ENCODE data around the gene SLC12A8. TPM values are rescaled to one million over a fixed set of nuclear protein-coding genes. Genes with fewer than 3 reads are reported as not detected.
A peak's percentile ranks its signal among the peaks of the same experiment; 100 is the strongest.

Gene SLC12A8
- polyA plus RNA-seq, 1 of the 3 experiments (the other 2 are of a cell fraction), result 7.5 TPM

DNA sequence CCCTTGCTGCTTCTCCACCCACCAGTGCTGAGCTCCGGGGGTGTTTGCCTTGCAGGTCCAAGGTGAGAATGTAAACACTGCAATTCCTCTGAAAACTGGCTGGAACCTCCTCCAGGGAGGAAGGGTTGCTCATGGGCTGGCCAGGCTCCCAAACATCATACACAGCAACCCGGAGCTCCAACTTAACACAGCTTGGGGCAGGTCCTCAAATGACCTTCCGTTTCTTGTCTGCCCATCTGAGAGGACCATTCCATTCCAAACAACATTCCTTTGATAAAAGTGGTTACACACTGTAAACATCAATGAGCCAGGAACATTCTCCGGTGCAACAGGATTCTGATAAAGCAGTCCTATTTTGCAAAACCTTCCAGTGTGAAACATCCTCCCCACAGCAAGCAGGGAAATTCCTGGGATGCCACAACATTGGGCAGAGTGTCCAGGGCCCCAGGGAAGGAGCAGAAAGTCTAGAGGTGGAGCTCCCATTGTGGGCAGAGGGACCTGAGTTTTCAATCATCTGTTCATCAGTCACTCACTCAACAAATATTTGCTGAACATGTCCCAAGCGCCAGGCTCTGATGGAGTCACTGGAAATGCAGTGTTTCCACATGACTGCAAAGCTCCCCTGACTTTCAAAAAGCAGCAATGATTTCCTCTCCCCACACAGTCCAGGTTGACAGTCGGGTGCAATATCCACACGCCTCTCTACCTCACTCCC, 149.5 kb downstream of the SLC12A8 start:
- Histone ChIP-seq H3K4me3 (ENCODE audit: low read depth in 2 of 2, low read length in 1 of 2) (0 out of 4 replicates have a peak overlapping the region, but pooled peaks of 1 of the 2 experiments have one; percentile 10), H3K9me2 (no peaks in the 10 kb centered on the region), H3K4me2 (peak overlapping the region; percentile 51), H3K9me3 (no peaks in the 10 kb centered on the region), H4K20me1 (ENCODE audit: insufficient read depth) (no peaks in the 10 kb centered on the region), H3K27me3 (ENCODE audit: insufficient read depth) (no peaks in the 10 kb centered on the region), H3K79me2 (ENCODE audit: insufficient read depth) (no peaks in the 10 kb centered on the region), H3K9ac (peak overlapping the region; percentile 15; the same call in 1 of the 2 replicates), H3F3A (replicated peaks; ENCODE audit: insufficient read depth) (peaks cover 17% of the 10 kb centered on the region), H3K36me3 (replicated peaks in 1 of 2; ENCODE audit: control insufficient read depth in 1 of 2, insufficient read depth in 2 of 2, low read length in 1 of 2) (no peaks in the 10 kb centered on the region), H3K27ac (ENCODE audit: low read depth in 2 of 2, low read length in 1 of 2) (peak overlapping the region; percentile 74 to 76; a peak in 3 of 4 replicates), H3K4me1 (ENCODE audit: control insufficient read depth in 1 of 2, insufficient read depth in 2 of 2, low read depth in 1 of 2, low read length in 1 of 2) (peaks cover 7 to 19% of the 10 kb centered on the region in 2 experiments; a peak in 3 of 4 replicates), H2AFZ (ENCODE audit: low read depth) (peak overlapping the region; percentile 74)
- no peak for DNase-seq
- 36% methylated on average over 6 of the region's 7 CpGs for WGBS (ENCODE audit: low lambda C conversion rate)
- ChIA-PET POLR2A (no interaction called here), CTCF (interaction anchor here (1.0 kb wide), 1 partner anchor 13 kb away, joined by 4 read pairs; no protein-coding TSS in a partner anchor)
- TF ChIP-seq CTCF (IDR thresholded peaks at IDR 0.05) (no peak), ELF1 (IDR thresholded peaks at IDR 0.05) (no peak), RXRA (IDR thresholded peaks at IDR 0.05; ENCODE audit: borderline replicate concordance, low read depth) (peak; percentile 96), TCF12 (IDR thresholded peaks at IDR 0.05) (peak; percentile 78), MEF2A (IDR thresholded peaks at IDR 0.05; ENCODE audit: borderline replicate concordance, low read depth) (no peak), MXI1 (IDR thresholded peaks at IDR 0.05; ENCODE audit: low read depth, low read length) (no peak), IRF3 (IDR thresholded peaks at IDR 0.05; ENCODE audit: low read depth, low read length) (no peak), FOXJ3 (CRISPR knock-in tag; IDR thresholded peaks at IDR 0.05) (no peak), SMC3 (IDR thresholded peaks at IDR 0.05; ENCODE audit: low read depth, low read length) (no peak), TAF1 (IDR thresholded peaks at IDR 0.05; ENCODE audit: borderline replicate concordance, low read depth, low read length) (no peak), RAD21 (IDR thresholded peaks at IDR 0.05; ENCODE audit: low read length) (no peak), GATA2 (CRISPR knock-in tag; IDR thresholded peaks at IDR 0.05) (no peak), JUND (IDR thresholded peaks at IDR 0.05) (peak; percentile 44; the same call in 1 of the 2 replicates), FOSL2 (IDR thresholded peaks at IDR 0.05; ENCODE audit: borderline replicate concordance, low read depth) (peak; percentile 21; the same call in 1 of the 2 replicates), NFIC (IDR thresholded peaks at IDR 0.05; ENCODE audit: borderline replicate concordance) (peak; percentile 66; the same call in 1 of the 2 replicates), POLR2AphosphoS5 (IDR thresholded peaks at IDR 0.05; ENCODE audit: low read depth, low read length) (no peak), USF1 (IDR thresholded peaks at IDR 0.05; ENCODE audit: borderline replicate concordance, low read depth) (no peak), FOXM1 (IDR thresholded peaks at IDR 0.05; ENCODE audit: low read depth) (no peak), EZH2phosphoT487 (IDR thresholded peaks at IDR 0.05; ENCODE audit: borderline replicate concordance, low read depth) (no peak), YY1 (IDR thresholded peaks at IDR 0.05; ENCODE audit: low read depth) (no peak), EP300 (IDR thresholded peaks at IDR 0.05; ENCODE audit: borderline replicate concordance in 1 of 2, low read depth in 1 of 2, low read length in 1 of 2) (peak in 1 of 2 experiments; percentile 59; a peak in 1 of 4 replicates), GABPA (IDR thresholded peaks at IDR 0.05; ENCODE audit: low read depth) (no peak), CHD2 (IDR thresholded peaks at IDR 0.05; ENCODE audit: low read length, partially characterized antibody) (no peak)
- TF ChIP-seq, protein P1, sequence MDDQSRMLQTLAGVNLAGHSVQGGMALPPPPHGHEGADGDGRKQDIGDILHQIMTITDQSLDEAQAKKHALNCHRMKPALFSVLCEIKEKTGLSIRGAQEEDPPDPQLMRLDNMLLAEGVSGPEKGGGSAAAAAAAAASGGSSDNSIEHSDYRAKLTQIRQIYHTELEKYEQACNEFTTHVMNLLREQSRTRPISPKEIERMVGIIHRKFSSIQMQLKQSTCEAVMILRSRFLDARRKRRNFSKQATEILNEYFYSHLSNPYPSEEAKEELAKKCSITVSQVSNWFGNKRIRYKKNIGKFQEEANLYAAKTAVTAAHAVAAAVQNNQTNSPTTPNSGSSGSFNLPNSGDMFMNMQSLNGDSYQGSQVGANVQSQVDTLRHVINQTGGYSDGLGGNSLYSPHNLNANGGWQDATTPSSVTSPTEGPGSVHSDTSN (IDR thresholded peaks at IDR 0.05), result peak; percentile 75
- TF ChIP-seq, protein P2, sequence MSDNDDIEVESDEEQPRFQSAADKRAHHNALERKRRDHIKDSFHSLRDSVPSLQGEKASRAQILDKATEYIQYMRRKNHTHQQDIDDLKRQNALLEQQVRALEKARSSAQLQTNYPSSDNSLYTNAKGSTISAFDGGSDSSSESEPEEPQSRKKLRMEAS (IDR thresholded peaks at IDR 0.05; ENCODE audit: low read depth), result no peak
- TF ChIP-seq, protein P3, sequence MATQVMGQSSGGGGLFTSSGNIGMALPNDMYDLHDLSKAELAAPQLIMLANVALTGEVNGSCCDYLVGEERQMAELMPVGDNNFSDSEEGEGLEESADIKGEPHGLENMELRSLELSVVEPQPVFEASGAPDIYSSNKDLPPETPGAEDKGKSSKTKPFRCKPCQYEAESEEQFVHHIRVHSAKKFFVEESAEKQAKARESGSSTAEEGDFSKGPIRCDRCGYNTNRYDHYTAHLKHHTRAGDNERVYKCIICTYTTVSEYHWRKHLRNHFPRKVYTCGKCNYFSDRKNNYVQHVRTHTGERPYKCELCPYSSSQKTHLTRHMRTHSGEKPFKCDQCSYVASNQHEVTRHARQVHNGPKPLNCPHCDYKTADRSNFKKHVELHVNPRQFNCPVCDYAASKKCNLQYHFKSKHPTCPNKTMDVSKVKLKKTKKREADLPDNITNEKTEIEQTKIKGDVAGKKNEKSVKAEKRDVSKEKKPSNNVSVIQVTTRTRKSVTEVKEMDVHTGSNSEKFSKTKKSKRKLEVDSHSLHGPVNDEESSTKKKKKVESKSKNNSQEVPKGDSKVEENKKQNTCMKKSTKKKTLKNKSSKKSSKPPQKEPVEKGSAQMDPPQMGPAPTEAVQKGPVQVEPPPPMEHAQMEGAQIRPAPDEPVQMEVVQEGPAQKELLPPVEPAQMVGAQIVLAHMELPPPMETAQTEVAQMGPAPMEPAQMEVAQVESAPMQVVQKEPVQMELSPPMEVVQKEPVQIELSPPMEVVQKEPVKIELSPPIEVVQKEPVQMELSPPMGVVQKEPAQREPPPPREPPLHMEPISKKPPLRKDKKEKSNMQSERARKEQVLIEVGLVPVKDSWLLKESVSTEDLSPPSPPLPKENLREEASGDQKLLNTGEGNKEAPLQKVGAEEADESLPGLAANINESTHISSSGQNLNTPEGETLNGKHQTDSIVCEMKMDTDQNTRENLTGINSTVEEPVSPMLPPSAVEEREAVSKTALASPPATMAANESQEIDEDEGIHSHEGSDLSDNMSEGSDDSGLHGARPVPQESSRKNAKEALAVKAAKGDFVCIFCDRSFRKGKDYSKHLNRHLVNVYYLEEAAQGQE (IDR thresholded peaks at IDR 0.05; ENCODE audit: low read depth, low read length), result 0 out of 2 replicates have a peak, but pooled peaks have one; percentile 3

All from SK-N-SH (cell line).